ENCODE results near the gene PPP5C.
A peak's percentile ranks its signal among the peaks of the same experiment; 100 is the strongest.
"Not testable (repeated sequence)": the region's sequence is repeated elsewhere in the genome, so short reads cannot be mapped to it uniquely, and the experiment has no call there.

PPP5C gene

DNA sequence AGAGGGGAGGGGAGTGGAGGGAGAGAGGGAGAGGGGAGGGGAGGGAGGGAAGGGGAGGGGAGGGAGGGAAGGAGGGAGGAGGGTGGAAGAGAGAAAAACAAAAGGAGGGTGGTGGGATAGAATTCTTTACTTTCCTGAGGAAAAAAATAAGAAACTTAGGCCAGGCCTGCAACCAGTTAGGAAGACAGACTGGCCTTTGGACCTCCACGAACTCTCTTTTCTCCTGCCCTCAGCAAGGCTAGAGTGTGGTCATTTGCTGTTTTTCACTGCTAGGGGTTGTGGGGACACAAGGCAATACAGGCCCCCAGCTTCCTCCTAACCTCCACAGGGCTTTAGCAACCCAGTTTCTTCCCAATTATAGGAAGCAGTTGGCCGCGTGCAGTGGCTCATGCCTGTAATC lies 62.3 kb downstream of the PPP5C start:
- DNase-seq (ENCODE audit: low read depth): no peak

GRCh38 chr19:46410205-46411087 lies 63.6 kb downstream of the PPP5C start:
- DNase-seq (ENCODE audit: low read depth): no peak

DNA sequence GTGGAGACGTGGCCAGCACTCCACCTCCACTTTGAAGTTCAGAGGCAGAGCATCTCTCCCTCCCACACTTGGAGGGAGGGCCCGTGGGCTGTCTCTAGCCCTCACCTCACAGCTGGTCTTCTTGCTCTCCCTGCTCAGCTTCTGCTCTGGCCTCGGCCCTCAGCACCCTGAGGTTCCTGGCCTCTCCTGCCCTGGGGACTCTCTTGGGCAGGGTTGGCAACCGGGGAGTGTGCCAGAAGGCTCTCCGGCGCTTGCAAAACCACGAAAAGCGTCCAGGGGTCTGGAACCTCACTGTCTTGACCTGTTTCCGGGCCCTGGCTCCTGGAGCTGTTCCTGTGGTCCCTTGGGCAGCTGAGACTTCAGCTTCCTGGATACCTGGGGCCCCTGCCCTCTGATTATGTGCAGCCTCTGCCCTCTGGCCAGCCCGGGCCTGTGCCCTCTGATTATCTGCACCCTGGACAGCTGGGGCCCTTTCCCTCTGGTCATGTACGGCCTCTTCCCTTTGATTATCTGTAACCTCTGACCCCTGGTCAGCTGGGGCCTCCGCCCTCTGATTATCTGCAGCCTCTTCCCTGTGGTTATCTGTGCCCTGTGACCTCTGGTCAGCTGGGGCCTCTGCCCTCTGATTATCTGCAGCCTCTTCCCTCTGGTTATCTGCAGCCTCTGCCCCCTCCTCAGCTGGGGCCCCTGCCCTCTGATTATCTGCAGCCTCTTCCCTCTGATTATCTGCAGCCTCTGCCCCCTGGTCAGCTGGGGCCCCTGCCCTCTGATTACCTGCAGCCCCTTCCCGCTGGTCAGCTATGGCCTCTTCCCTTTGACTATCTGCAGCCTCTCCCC lies 64.4 kb downstream of the PPP5C start:
- no peak for DNase-seq (ENCODE audit: low read depth)

DNA sequence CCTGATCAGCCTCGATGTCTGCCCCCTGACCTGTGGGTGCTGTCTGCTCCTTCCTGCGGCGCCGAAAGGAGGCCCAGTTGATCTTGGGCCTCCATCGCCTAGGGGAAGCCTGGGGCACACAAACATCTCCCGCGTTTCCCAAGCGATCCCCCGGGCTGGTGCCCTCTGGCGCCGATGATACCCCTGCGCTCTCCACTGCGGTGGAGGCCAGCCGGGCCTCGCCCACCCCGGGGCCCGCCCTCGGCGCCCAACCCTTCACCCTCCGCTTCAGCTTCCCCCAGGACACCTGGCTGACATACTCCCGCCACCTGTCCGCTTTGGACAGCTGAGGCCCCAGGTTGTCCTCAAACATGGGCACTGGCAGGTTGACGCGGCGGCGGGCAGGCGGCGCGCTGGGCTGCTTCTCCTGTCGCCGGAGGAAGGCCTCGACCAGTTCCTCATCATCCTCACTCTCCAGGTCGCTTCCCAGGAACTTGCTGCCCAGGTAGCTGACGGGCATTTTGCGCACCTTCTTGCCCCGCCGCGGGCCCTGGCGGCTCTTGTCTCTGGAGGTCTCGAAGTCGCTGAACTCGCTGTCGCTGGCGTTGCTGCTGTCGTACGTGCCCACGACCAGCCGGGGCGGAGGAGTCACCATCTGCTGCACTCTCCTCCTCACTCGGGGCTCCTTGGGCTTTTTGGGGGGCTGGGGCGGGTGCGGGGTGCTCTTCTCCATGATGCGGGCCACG lies 65.2 kb downstream of the PPP5C start:
- DNase-seq (ENCODE audit: low read depth): no peak

DNA sequence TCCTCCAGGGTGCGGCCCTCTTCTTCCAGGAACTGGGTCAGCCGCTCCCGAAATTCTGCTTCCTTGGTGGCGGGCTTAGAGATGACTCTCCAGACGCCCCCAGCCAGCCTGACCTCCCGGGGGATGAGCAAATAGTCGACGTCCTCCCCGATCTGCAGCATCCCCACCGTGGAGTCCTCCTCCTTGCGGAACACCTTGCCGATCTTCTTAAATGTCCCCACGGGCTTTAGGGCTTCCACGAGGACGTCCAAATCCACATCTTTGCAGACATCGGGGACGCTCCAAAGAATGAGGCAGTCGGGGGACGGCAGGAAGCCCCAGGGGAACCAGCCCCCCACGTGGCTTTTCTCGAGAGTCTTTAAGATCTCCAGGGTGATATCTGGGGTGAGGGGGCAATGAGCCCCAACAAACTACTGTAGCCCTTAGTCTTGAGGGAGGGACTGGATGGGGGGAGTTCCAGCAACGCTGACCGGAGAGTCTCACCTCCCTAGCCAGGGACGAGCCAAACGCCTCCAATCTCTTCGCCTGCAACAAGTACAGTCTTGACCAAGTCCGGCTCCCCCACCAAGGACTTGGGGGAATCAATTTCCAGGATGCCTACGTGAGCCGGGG lies 65.9 kb downstream of the PPP5C start:
- DNase-seq (ENCODE audit: low read depth): no peak

DNA sequence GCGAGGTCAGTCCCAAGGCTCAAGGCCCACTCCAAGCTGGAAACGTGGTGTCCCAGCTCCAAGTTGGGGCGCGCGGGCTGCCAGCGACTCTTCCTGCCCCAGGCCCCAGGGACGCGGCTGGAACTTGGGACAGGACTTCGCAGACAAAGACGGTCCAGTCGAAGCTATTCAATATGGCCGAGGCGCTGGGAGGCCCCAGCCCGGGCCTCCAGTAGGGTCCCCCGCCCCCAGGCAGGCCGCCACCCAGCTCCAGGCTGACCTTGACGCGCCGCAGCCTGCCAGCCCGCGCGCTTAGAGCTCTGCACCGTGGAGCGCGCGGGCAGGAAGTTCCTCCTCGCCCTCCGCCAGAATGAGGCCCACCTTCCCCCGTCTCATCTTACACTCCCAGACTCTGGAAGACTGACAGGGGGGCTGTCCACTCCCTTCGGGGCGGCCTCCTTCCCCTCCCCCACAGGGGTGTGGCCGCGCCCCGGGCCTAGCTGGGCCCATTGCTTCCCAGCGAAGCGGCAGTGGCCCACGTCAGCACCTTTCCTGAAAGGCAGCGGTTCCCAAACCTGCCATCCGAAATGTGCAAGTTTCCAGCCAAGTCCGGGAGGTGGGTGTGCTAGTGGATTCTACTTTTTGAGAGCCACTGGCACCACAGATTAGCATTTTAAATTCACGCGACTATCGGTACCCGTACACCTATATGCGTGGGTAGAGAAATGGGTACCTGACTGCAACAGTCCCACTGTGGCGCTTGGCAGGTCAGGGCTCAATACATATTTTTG lies 66.6 kb downstream of the PPP5C start, which contains the start of gene CCDC8:
CCDC8 (minus strand) TSS at position 303 of the 770 bp plus-strand sequence. CDS start 754 bp downstream, outside the sequence.
- no peak for DNase-seq (ENCODE audit: low read depth)

GRCh38 chr19:46414899-46415298 lies 68.0 kb downstream of the PPP5C start:
- not testable (repeated sequence) for DNase-seq (ENCODE audit: low read depth)

- DNase-seq (ENCODE audit: low read depth): not testable (repeated sequence)
Measured at GRCh38 chr19:46415804-46416709, 69.2 kb downstream of the PPP5C start.

DNA sequence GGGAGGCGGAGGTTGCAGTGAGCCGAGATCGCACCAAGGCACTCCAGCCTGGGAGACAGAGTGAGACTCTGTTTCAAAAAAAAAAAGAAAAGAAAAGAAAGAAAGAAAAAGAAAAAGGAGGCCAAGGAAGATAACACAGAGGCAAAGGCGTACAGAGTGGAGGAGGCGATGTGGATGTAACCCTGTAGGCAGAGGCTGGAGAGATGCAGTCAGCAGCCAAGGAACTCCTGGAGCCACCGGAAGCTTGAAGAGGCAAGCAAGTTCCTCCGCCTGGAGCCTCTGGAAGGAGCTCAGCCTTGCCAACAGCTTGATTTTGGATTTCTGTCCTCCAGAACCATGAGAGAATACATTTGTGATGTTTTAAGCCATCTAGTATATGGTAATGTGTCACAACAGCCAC lies 73.2 kb downstream of the PPP5C start:
- no peak for DNase-seq (ENCODE audit: low read depth)

DNA sequence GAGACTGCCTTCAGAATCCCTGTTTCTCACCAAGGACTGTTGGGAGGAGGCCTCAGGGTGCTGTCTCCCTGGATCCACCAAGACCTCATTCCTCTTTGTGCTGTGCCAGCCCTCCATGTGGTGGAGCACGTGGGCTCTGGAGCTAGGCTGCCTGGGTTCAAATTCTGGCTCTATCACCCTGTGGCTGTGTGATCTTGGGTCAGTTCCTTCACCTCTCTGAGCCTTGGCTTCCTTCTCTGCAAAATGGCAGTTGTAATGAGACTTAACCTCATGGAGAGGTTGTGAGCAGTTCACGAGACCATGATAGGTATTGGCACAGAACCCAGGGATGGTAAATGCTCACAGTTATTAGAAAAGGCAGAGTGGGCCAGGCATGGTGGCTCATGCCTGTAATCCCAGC lies 75.5 kb downstream of the PPP5C start:
- DNase-seq (ENCODE audit: low read depth): no peak

- DNase-seq (ENCODE audit: low read depth): no peak
Measured at GRCh38 chr19:46423188-46423587, 76.3 kb downstream of the PPP5C start.

- no peak for DNase-seq (ENCODE audit: low read depth)
Measured at GRCh38 chr19:46426035-46426505, 79.2 kb downstream of the PPP5C start.

GRCh38 chr19:46426506-46427162 lies 79.7 kb downstream of the PPP5C start:
- DNase-seq (ENCODE audit: low read depth): no peak

- DNase-seq (ENCODE audit: low read depth): no peak
Measured at GRCh38 chr19:46427518-46428045, 80.7 kb downstream of the PPP5C start.

DNA sequence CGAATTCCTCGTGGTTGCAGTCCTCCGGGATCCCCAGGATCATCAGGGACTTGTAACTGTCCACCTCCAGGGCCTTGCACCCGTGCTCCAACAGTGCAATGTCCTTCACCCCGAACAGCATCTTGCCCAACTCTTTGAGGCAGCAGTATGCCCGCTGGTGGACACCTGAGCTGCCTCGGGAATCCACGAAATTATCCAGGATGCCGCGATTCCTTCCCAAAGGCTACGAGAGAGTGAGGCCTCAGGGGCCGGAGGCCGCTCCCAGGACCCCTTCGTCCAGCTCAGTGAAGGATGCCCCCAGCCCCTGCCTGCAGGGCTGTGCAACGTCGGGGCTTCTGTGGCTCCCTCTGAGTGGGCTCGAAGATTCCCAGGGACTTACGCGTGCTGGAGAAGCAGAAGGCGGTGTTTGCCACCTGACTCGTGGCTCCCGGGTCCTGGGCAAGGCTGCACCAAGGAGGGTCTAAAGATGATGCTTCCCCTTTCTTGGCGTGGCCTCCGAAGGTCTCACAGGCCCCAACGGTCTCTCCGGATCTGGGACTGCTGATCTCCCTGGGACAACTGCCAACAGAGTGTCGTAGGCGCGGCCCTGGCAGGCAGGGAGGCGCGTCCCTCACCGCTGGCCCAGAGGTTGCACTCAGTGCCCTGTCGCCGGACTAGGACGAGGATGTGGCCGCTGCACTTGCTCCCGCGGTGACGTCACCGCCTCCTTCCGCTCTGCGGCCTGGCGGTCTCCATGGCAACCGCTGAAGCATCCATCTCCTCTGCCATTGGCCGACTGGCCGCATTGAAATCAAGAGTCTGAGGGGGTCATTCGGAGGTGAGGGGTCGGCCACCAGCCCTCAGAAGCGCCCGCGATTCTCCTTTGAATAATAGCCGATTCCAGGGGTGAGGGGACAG lies 81.6 kb downstream of the PPP5C start, which contains the start of gene PNMA8C:
PNMA8C (minus strand) TSS at position 698 of the 897 bp plus-strand sequence; CDS start at position 121, 577 bp downstream.
- DNase-seq (ENCODE audit: low read depth): peak; percentile 29

- no peak for DNase-seq (ENCODE audit: low read depth)
Measured at GRCh38 chr19:46429999-46430398, 83.1 kb downstream of the PPP5C start.

DNA sequence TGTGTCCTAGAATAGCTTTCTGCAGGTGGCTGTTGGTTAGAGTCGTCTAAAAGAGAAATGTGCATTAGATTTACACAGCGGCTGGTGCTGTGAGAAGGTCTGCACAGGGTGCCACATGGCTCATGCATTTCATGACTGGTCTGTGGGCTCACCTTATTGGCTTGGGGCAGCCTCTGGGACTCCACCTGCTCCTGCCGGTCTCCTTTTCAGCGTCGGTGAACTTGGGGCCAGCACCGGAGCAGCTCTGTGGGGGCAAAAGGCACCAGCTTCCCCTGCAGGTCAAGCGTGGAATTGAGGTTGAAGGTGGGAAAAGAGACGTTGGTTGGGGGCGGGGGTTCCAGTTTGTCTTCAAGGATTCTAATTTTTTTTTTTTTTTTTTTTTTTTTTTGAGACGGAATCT lies 84.9 kb downstream of the PPP5C start:
- DNase-seq (ENCODE audit: low read depth): no peak

- DNase-seq (ENCODE audit: low read depth): not testable (repeated sequence)
Measured at GRCh38 chr19:46433470-46433869, 86.6 kb downstream of the PPP5C start.
